K562 (cell line): ENCODE measurements around the gene NELL1. TPM values are rescaled to one million over a fixed set of nuclear protein-coding genes. Genes with fewer than 3 reads are reported as not detected.

Source experiments
- ATAC-seq: fragments of 200-7000 bp; cut with Tn5 transposase; 3 replicates; pipeline ENCODE4 v1.9.1; 2020; ENCODE audit warnings: moderate library complexity
- BruUV-seq: library from RNA; stranded (reverse); fragments of 400-500 nt; replicated peaks from 2 replicates; lab custom pipeline; 2021; lab: Mats Ljungman, UMichigan
- CTCF ChIA-PET: fragments of 300-600 bp; formaldehyde crosslinking; extraction: SDS; loops from one replicate; lab custom pipeline; 2021; ENCODE audit warnings: low intra/inter-chr PET ratio; lab: Yijun Ruan, JAX
- POLR2A ChIA-PET: fragments of 300-600, 350-650 bp; sonication (Branson Sonifier 250); formaldehyde crosslinking; extraction: SDS; loops from one replicate; lab custom pipeline; 2021; ENCODE audit warnings: antibody characterized with exemption, inconsistent platforms; lab: Yijun Ruan, JAX
- DNase-seq, 4 experiments: peaks; one replicate each; pipeline versions ENCODE4 v3.0.0 to v3.0.0-alpha.2; 2011 to 2018; ENCODE audit warnings: low spot score in 3 of 4, mixed read lengths in 3 of 4; ENCODE audit errors: extremely low read depth in 1 of 4
- FAIRE-seq: peaks from 2 replicates; lab custom pipeline; 2011; peaks lifted over from hg19 to GRCh38; lab: Jason Lieb, UNC
- H2AFZ ChIP-seq: 2 replicates; pipeline ENCODE4 v1.6.0; 2011; ENCODE audit warnings: low read depth, low read length, control low read depth, inconsistent platforms
- H3K27ac ChIP-seq: fragments of 200-600 bp; 3 replicates; pipeline ENCODE4 v1.8.0; 2011; ENCODE audit warnings: low read depth, mild to moderate bottlenecking, control low read depth, inconsistent platforms, low read length, moderate library complexity, mixed read lengths; ENCODE audit errors: extremely low read depth
- H3K27me3 ChIP-seq, 2 experiments: fragments of 300-600 bp in 1 of 2; 2 replicates in 1 of 2; 3 replicates in 1 of 2; pipeline versions ENCODE4 v1.6.0 to v1.8.0; 2011; ENCODE audit warnings: inconsistent platforms in 2 of 2, low read length in 2 of 2, mild to moderate bottlenecking in 1 of 2, mixed read lengths in 1 of 2, moderate library complexity in 1 of 2; ENCODE audit not compliant: control insufficient read depth in 2 of 2, insufficient read depth in 2 of 2
- H3K36me3 ChIP-seq: fragments of 300-600 bp; 3 replicates; pipeline ENCODE4 v1.8.0; 2011; ENCODE audit warnings: mild to moderate bottlenecking, low read length, inconsistent platforms; ENCODE audit not compliant: control insufficient read depth, insufficient read depth
- H3K4me1 ChIP-seq, 2 experiments: fragments of 200-600 bp in 1 of 2; replicated peaks in 1 of 2; 2 replicates in 1 of 2; 3 replicates in 1 of 2; pipeline versions ENCODE4 v1.5.1 to v1.8.0; 2011; ENCODE audit warnings: inconsistent platforms in 2 of 2, low read length in 2 of 2, mild to moderate bottlenecking in 1 of 2, mixed read lengths in 1 of 2, moderate library complexity in 1 of 2; ENCODE audit not compliant: control insufficient read depth in 2 of 2, insufficient read depth in 2 of 2
- H3K4me2 ChIP-seq: 2 replicates; pipeline ENCODE4 v1.6.1; 2011; ENCODE audit warnings: low read length, control low read depth, inconsistent platforms, mixed read lengths; ENCODE audit not compliant: insufficient read depth
- H3K4me3 ChIP-seq: fragments of 200-600 bp; sonication (generic), shearing (Covaris generic); 2 replicates; pipeline ENCODE4 v1.5.1; 2016; ENCODE audit warnings: control low read depth, inconsistent platforms
- H3K79me2 ChIP-seq: fragments of 200-600 bp; 3 replicates; pipeline ENCODE4 v1.8.0; 2011; ENCODE audit warnings: low read length, inconsistent platforms; ENCODE audit not compliant: control insufficient read depth, insufficient read depth
- H3K9ac ChIP-seq, 2 experiments: 2 replicates each; pipeline versions ENCODE4 v1.6.0 to v1.6.1; 2011; ENCODE audit warnings: low read depth in 2 of 2, low read length in 2 of 2, control low read depth in 1 of 2, inconsistent platforms in 1 of 2, mild to moderate bottlenecking in 1 of 2, mixed read lengths in 1 of 2; ENCODE audit not compliant: insufficient read depth in 1 of 2
- H3K9me1 ChIP-seq: one replicate; pipeline ENCODE4 v1.6.0; 2011; ENCODE audit warnings: inconsistent platforms, mild to moderate bottlenecking, low read length, moderate library complexity; ENCODE audit not compliant: control insufficient read depth, insufficient read depth
- H3K9me3 ChIP-seq: replicated peaks from 2 replicates; pipeline ENCODE4 v1.5.1; 2011; ENCODE audit warnings: low read depth, low read length, inconsistent platforms; ENCODE audit not compliant: control insufficient read depth, insufficient read depth
- H4K20me1 ChIP-seq: replicated peaks from 2 replicates; pipeline ENCODE4 v1.6.1; 2011; ENCODE audit warnings: low read length, inconsistent platforms, mixed read lengths; ENCODE audit not compliant: control insufficient read depth, insufficient read depth
- EWSR1 ChIP-seq: fragments of 450-650 bp; IDR thresholded peaks from 2 replicates; pipeline ENCODE4 v1.6.1; 2018; ENCODE audit warnings: borderline replicate concordance, mild to moderate bottlenecking, low read depth, moderate library complexity; ENCODE audit not compliant: partially characterized antibody
- HOXB6 ChIP-seq: fragments of 250-450 bp; sonication (Bioruptor Pico); IDR thresholded peaks from 2 replicates; pipeline ENCODE4 v1.5.1; 2022; ENCODE audit warnings: mild to moderate bottlenecking, borderline replicate concordance
- RNF219 ChIP-seq: fragments of 250-450 bp; sonication (Bioruptor Pico); IDR thresholded peaks from 2 replicates; pipeline ENCODE4 v1.5.0; 2022; ENCODE audit warnings: mild to moderate bottlenecking
- SIX5 ChIP-seq, 2 experiments: IDR thresholded peaks; 2 replicates each; pipeline ENCODE4 v1.6.1; 2011; ENCODE audit warnings: low read length in 2 of 2, borderline replicate concordance in 1 of 2, low read depth in 1 of 2, mild to moderate bottlenecking in 1 of 2, moderate library complexity in 1 of 2; ENCODE audit not compliant: insufficient read depth in 1 of 2
- TCFL5 ChIP-seq: fragments of 250-450 bp; sonication (Bioruptor Pico); conservative IDR thresholded peaks from 2 replicates; pipeline ENCODE4 v1.6.1; 2021; ENCODE audit warnings: mild to moderate bottlenecking, moderate library complexity, matching md5 sums
- ZNF511 ChIP-seq: sonication (generic); formaldehyde crosslinking; IDR thresholded peaks from 2 replicates; pipeline ENCODE4 v1.8.0; 2022; ENCODE audit warnings: mild to moderate bottlenecking, missing genetic modification reagents
- ZNF707 ChIP-seq: fragments of 250-450 bp; sonication (Bioruptor Pico); conservative IDR thresholded peaks from 2 replicates; pipeline ENCODE4 v1.8.0; 2022; ENCODE audit warnings: inconsistent platforms, mild to moderate bottlenecking, moderate library complexity
- ZNF785 ChIP-seq: fragments of 250-450 bp; sonication (Bioruptor Pico); IDR thresholded peaks from 2 replicates; pipeline ENCODE4 v1.4.0; 2020; ENCODE audit warnings: mild to moderate bottlenecking
- WGBS: fragments of 100-300 bp; shearing (Covaris generic); methylation state at CpG from one replicate; pipeline ENCODE4 v1.1.6; 2016; ENCODE audit warnings: low coverage, mixed read lengths; ENCODE audit not compliant: insufficient coverage; ENCODE audit errors: missing lambda C conversion rate; 5-methylcytosine and 5-hydroxymethylcytosine counted together
- in situ Hi-C: fragments of 300-500 bp; cut with MboI; formaldehyde crosslinking; loops from 4 replicates; pipeline ENCODE4 v1.15.0; 2018; ENCODE audit warnings: inconsistent platforms, mixed read lengths
- intact Hi-C: fragments of 100-400 bp; cut with micrococcal nuclease; formaldehyde crosslinking; loops from 2 replicates; pipeline ENCODE4 v1.14.2; 2022
- polyA plus RNA-seq, 8 experiments: library from polyadenylated mRNA; depleted of rRNA in 4 of 8; stranded (reverse) in 5 of 8; unstranded in 3 of 8; fragments of >200 nt; fragmentation: Nextera tagmentation in 2 of 8; fragmentation: Illumina TruSeq in 1 of 8; extraction: Ambion mirVana in 2 of 8; extraction: Trizol in 1 of 8; gene quantifications; 2 replicates each; pipeline versions ENCODE4 v1.2.1 to v1.2.3, GENCODE V29; 2011 to 2014; ENCODE audit warnings: inconsistent platforms in 1 of 8, missing spikeins in 1 of 8
- total RNA-seq, 7 experiments: library from RNA; depleted of rRNA in 6 of 7; stranded (reverse); fragments of >200 nt in 6 of 7; fragmentation: Illumina TruSeq in 2 of 7; extraction: Trizol in 2 of 7; gene quantifications; 2 replicates each; pipeline versions ENCODE4 v1.2.1 to v1.2.3, GENCODE V29; 2011 to 2021; ENCODE audit warnings: low replicate concordance in 1 of 7

NELL1 gene
- total and polyA plus RNA-seq, 9 of the 15 experiments (the other 6 are each of a cell fraction or from before 2014, with no cell fraction given): not detected

GRCh38 chr11:20824773-20825172 is 155.4 kb downstream of the NELL1 start:
- no peak for TF ChIP-seq TCFL5
- H3K4me1 ChIP-seq: no peaks in the 10 kb centered on the region
- no peak overlapping the region for H3K4me3 ChIP-seq
- FAIRE-seq (no peak), ATAC-seq (no peak), DNase-seq (no peak)
- BruUV-seq: no TSS peak
- no peaks in the 10 kb centered on the region for H4K20me1 ChIP-seq
- H3K9me3 ChIP-seq: 0 out of 2 replicates have a peak, but pooled peaks cover 3% of the 10 kb centered on the region
- no peak overlapping the region for H2AFZ ChIP-seq
- CTCF ChIA-PET: no interaction called here
- H3K9ac ChIP-seq: no peak overlapping the region
- H3K79me2 ChIP-seq: no peaks in the 10 kb centered on the region
- H3K9me1 ChIP-seq: no peaks in the 10 kb centered on the region
- WGBS: 0% methylated on average over 2 of the region's 2 CpGs
- no peaks in the 10 kb centered on the region for H3K36me3 ChIP-seq
- H3K27me3 ChIP-seq: no peaks in the 10 kb centered on the region
- POLR2A ChIA-PET: no interaction called here
- in situ Hi-C loops: no loop called here
- no peak overlapping the region for H3K4me2 ChIP-seq
- H3K27ac ChIP-seq: no peak overlapping the region
- intact Hi-C loops: no loop called here

GRCh38 chr11:20835561-20835960 is 166.2 kb downstream of the NELL1 start:
- Histone ChIP-seq H3K9ac (no peak overlapping the region), H3K79me2 (no peaks in the 10 kb centered on the region), H2AFZ (no peak overlapping the region), H3K27me3 (no peaks in the 10 kb centered on the region), H3K36me3 (no peaks in the 10 kb centered on the region), H3K27ac (no peak overlapping the region), H3K9me3 (no peaks in the 10 kb centered on the region; the same call in 1 of the 2 replicates), H3K4me3 (no peak overlapping the region), H3K4me1 (no peaks in the 10 kb centered on the region), H4K20me1 (no peaks in the 10 kb centered on the region), H3K4me2 (no peak overlapping the region), H3K9me1 (no peaks in the 10 kb centered on the region)
- no peak for TF ChIP-seq HOXB6 (CRISPR knock-in tag)
- TF ChIP-seq SIX5 (IDR thresholded peaks at IDR 0.05; ENCODE audit: borderline replicate concordance in 1 of 2, insufficient read depth in 1 of 2, low read depth in 1 of 2, low read length in 2 of 2): no peak
- TF ChIP-seq ZNF707 (CRISPR knock-in tag): no peak
- no peak for TF ChIP-seq ZNF511 (CRISPR knock-in tag)
- TF ChIP-seq ZNF785 (CRISPR knock-in tag): no peak
- no peak for TF ChIP-seq RNF219 (CRISPR knock-in tag)
- no peak for TF ChIP-seq EWSR1
- DNase-seq (no peak), ATAC-seq (no peak), FAIRE-seq (no peak)
- in situ Hi-C loops (no loop called here), intact Hi-C loops (no loop called here)
- 0% methylated on average over 3 of the region's 3 CpGs for WGBS
- no TSS peak for BruUV-seq
- ChIA-PET CTCF (no interaction called here), POLR2A (no interaction called here)
